Gastroesophageal sphincter (tissue), 3 donors: ENCODE results near the gene TRIM8.

ENCODE experiments used
- EP300 ChIP-seq: sonication (generic); formaldehyde crosslinking; IDR thresholded peaks from one replicate; pipeline ENCODE4 v1.6.1; 2017; ENCODE audit warnings: antibody characterized with exemption, mild to moderate bottlenecking
- TF ChIP-seq, protein P1 (sequence below), 4 experiments: fragments of 200-600 bp in 2 of 4; fragments of 450-650 bp in 2 of 4; sonication (generic) in 1 of 4; IDR thresholded peaks; one replicate each; pipeline ENCODE4 v1.5.1; 2017 to 2019; ENCODE audit warnings: antibody characterized with exemption in 4 of 4, mild to moderate bottlenecking in 2 of 4, moderate library complexity in 2 of 4

GRCh38 chr10:102665904-102666509 is 21.7 kb downstream of the TRIM8 start:
- TF ChIP-seq EP300 = no peak
- TF ChIP-seq, protein P1, sequence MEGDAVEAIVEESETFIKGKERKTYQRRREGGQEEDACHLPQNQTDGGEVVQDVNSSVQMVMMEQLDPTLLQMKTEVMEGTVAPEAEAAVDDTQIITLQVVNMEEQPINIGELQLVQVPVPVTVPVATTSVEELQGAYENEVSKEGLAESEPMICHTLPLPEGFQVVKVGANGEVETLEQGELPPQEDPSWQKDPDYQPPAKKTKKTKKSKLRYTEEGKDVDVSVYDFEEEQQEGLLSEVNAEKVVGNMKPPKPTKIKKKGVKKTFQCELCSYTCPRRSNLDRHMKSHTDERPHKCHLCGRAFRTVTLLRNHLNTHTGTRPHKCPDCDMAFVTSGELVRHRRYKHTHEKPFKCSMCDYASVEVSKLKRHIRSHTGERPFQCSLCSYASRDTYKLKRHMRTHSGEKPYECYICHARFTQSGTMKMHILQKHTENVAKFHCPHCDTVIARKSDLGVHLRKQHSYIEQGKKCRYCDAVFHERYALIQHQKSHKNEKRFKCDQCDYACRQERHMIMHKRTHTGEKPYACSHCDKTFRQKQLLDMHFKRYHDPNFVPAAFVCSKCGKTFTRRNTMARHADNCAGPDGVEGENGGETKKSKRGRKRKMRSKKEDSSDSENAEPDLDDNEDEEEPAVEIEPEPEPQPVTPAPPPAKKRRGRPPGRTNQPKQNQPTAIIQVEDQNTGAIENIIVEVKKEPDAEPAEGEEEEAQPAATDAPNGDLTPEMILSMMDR (IDR thresholded peaks at IDR 0.05) = no peak
